GM21717 (cell line): ENCODE measurements around the gene MAP3K2.
A peak's percentile ranks its signal among the peaks of the same experiment; 100 is the strongest.
"Not testable (repeated sequence)": the region's sequence is repeated elsewhere in the genome, so short reads cannot be mapped to it uniquely, and the experiment has no call there.

Experiments
- ATAC-seq: cut with Tn5 transposase; IDR thresholded peaks from one replicate; pipeline ENCODE4 v1.9.1; 2021; ENCODE audit warnings: mild to moderate bottlenecking, moderate library complexity; ENCODE audit not compliant: unreplicated experiment

MAP3K2 gene

DNA sequence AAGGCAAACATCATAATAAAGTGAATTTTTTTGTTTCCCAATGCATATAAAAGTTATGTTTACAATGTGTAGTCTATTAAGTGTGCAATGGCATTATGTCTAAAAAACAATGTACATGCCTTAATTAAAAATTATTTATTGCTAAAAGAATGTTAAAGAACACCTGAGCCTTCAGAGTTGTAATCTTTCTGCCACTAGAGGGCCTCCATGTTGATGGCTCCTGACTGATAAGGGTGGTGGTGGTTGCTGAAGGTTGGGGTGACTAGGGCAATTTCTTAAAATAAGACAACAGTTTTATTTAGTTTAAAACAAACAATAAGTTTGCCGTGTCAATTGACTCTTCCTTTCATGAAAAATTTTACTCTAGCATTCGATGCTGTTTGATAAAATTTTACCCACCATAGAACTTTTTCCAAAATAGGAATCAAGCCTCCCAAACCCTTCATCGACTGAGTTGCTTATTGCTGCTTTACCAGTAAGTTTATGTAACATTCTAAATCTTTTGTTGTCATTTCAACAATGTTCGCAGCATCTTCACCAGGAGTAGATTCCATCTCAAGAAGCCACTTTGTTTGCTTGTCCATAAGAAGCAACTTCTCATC, 32.3 kb downstream of the MAP3K2 start:
- no peak for ATAC-seq

- ATAC-seq = not testable (repeated sequence)
Measured at GRCh38 chr2:127353873-127354676, 33.7 kb downstream of the MAP3K2 start.

- ATAC-seq = not testable (repeated sequence)
Measured at GRCh38 chr2:127353223-127353622, 34.6 kb downstream of the MAP3K2 start.

DNA sequence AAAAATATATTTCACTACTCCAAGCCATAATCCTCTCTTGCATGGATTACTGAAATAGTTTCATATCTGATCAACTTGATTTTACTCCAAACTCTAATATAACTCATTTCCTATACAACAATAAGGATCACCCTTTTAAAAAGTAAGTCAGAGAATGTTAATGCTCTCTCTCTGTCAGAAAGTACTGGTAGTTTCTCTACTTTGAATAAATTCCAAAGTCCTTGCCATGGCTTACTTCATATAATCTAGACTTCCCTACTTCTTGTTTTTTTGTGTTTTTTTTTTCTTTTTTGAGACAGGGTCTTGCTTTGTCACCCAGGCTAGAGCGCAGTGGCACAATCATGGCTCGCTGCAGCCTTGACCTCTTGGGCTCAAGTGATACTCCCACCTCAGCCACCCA, 36.2 kb downstream of the MAP3K2 start:
- ATAC-seq = no peak

- no peak for ATAC-seq
Measured at GRCh38 chr2:127348426-127349000, 39.3 kb downstream of the MAP3K2 start.

DNA sequence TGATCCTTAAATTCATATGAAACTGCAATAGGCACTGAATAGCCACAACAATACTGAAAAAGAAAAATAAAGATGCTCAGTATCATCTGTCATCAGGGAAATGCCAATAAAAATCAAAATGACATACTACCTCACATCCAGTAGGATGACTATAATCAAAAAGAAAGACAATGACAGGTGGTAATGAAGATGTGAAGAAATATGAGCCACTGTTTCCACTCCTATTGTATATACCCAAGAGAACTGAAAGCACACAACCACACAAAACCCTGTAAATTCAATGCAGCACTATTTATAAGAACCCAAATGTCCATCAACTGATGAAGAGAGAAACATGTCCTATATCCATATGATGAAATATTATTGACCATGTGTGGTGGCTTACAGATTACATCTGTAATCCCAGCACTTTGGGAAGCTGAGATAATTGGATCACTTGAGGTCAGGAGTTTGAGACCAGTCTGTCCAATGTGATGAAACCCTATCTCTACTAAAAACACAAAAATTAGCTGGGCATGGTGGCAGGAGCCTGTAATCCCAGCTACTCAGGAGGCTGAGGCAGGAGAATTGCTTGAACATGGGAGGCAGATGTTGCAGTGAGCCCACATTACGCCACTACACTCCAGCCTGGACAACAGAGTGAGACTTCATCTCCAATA, 39.9 kb downstream of the MAP3K2 start:
- no peak for ATAC-seq

DNA sequence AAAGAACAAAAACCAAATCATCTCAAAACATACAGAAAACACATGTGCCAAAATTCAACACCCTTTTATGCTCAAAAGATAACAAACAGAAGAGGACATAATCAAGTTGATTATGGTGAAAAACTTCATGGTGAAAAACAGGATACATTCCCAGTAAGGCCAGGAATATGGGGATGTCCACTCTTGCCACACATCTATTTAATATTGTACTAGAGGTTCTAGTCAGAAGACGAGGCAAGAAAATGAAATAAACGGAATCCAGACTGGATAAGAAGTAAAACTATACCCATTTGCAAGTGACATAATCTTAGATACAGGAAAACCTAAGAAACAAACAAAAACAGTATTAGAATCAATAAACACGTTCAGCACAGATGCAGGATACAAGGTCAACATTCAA, 40.8 kb downstream of the MAP3K2 start:
- no peak for ATAC-seq

- no peak for ATAC-seq
Measured at GRCh38 chr2:127343277-127343676, 44.5 kb downstream of the MAP3K2 start.

DNA sequence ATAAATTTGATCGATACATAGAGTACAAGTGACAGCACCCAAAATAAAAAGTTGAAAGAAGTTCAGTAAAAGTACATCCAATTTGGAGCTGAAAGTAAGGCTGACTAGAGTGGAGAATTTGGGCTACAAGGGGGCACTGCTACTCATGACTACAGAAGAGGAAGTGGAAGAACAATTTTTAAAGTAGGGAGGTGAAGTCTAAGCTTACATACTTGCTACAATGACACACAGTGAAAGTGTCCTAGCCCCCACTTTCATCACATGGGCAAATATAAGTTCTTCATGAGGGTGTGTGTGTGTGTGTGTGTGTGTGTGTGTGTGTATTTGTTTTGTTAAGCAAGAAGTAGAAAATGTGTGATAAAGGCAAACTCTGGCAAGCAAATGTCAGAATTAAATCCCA, 45.7 kb downstream of the MAP3K2 start:
- peak; percentile 83 for ATAC-seq

DNA sequence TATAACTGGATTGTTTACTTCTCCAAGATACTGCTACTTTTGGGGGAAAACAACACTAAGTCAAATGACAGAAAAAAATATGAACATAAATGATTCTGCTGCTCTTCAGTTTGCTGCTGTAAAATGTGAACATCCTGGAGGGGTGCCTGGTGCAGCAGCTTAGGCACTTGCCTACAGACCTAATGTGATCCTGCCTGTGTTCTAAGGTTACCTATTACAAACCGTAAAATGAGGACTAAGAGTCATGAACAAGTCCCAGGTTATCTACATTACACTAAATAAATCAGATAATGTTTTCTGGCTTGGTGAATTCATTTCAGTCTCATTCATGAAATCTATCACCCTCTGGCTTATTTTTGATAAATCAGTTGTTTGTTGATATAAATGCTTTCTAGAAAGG, 55.4 kb downstream of the MAP3K2 start:
- ATAC-seq = no peak

DNA sequence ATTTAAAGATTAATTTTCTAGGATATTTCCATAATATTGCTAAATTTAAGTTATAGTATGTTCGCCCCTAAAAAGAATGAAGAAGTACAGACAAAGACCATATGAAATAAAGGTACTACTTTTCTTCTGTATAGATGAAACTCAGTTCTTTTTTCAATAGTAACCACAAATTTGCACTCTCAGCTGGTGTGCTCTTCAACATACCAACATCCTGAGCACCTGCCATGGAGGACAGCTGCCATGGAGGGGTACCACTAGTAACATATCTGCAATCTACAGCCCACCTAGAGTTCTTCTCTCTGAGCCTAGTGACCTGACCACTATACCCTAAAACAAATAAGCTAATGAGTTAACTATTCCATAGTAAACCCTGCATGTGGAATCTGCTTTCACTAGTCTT, 57.0 kb downstream of the MAP3K2 start:
- ATAC-seq = peak; percentile 73

DNA sequence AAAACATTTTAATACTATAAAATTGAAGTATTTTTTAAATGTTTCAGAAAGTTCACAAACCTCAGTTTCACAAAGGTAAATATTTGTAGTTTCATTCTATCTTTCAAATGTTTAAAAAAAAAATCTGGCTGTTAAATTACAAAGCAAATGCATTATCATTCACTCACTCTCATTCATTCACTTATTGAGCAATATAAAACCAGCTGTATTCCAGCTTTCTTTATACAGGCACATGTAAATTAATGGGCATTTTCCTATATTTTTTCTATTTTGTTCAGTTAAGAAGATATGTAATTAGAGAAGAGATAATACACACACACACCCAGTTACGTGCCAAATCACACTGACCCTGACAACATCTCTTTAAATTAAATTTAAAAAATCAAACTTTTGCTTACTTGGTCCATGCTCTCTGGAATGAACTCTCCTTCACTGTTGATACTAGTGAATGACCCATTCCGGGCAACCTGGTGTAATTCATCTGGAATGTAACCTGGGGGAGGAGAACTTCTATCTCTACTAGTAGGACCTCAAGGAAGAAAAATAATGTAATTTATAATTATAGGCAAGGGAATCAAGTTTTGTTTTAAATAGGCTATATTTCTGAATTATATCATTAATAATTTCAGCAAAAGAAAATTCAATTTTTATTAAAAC, 61.4 kb downstream of the MAP3K2 start:
- no peak for ATAC-seq

DNA sequence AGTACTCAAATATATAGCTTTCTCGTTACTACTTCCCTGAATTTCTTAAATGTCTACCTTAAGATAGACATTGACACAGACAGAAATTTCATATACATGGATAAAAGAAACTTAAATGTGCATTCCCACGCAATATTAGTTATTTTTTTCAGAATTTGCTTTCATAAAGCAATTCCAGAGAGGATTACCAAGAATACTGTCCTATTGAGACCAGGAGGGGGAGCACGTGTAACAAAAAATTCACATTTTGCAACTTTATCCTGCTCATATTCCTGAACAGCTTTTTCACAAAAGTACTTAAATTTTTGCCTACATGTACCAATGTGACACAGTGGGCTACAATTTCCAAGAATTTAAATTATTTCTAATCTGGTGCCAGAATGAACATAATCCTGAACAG, 63.1 kb downstream of the MAP3K2 start:
- no peak for ATAC-seq

- ATAC-seq = no peak
Measured at GRCh38 chr2:127321303-127321702, 66.5 kb downstream of the MAP3K2 start.

DNA sequence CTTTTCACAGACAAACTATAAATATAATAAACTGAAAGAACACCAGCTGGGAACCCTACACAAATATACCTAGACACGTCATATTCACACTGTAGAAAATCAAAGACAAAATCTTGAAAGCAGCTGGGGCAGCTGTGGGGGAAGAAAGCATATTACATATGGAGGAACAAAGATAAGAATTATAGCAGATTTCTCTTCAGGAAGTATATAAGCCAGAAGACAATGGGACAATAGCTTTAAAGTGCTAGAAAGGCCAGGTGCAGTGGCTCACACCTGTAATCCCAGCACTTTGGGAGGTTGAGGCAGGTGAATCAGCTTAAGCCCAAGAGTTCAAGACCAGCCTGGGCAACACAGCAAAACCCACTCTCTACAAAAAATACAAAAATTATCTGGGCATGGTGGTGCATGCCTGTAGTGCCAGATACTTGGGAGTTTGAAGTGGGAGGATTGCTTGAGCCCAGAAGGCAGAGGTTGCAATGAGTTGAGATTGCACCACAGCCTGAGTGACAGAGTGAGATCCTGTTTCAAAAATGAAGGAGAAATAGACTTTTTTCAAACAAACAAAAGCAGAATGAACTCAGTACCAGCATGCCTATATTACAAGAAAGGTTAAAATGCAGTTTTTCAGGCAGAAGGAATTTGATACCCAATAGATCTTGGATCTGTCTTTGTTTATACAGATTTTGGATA, 67.0 kb downstream of the MAP3K2 start:
- ATAC-seq = no peak

GRCh38 chr2:127320067-127320466, 67.7 kb downstream of the MAP3K2 start:
- ATAC-seq = no peak

- ATAC-seq = no peak
Measured at GRCh38 chr2:127314193-127314988, 73.4 kb downstream of the MAP3K2 start.

DNA sequence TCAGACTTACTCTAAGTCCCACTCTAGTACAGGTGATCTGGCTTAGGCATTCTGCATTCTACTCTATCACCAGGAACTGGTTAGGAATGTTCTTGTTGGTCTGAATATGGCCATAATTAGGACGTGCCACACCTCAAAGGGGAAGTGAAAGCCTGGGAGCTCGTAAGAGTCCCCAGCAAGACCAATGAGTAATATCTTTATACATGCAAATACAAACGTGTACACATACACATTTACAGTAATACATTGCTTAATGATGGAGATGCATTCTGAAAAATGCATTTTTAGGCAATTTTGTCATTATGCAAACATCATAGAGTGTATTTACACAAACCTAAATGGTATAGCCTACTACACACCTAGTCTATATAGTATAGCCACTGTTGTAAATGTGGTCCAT, 74.4 kb downstream of the MAP3K2 start:
- peak; percentile 95 for ATAC-seq

DNA sequence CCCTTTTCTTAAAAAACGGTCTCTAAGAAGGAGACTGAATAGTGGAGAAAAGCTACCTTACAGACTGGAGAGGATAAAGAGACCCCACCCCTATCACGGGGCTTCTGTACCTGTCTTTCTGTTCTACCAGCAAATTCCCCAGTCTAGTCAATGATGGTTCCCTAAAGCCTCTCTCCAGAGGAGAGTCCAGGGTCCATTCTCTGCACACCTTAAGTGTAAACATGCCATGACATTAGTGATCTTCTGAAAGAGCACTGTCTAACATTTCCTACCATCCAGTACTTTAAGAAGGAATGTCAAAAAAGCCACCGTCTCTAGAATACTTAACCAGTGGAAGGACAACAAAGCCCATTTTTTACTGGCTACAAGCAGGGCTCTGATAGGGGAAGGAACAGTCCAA, 76.8 kb downstream of the MAP3K2 start:
- no peak for ATAC-seq

GRCh38 chr2:127309468-127309867, 78.3 kb downstream of the MAP3K2 start:
- no peak for ATAC-seq
